Chondrocyte (in vitro differentiated cells): Measurements from ENCODE around the gene HLA-DPA1. TPM values are rescaled to one million over a fixed set of nuclear protein-coding genes. Genes with fewer than 3 reads are reported as not detected.

Experiments used
- DNase-seq: peaks from one replicate; pipeline ENCODE4 v3.0.0; 2021; ENCODE audit warnings: mixed read lengths, low spot score
- H3K27ac Mint-ChIP-seq: one replicate; pipeline ENCODE4 v1.8.0; 2021; ENCODE audit warnings: mild to moderate bottlenecking, moderate library complexity, mixed read lengths; ENCODE audit not compliant: unreplicated experiment
- H3K27me3 Mint-ChIP-seq: 2 replicates; pipeline ENCODE4 v1.8.0; 2021; ENCODE audit warnings: low read depth, mixed read lengths
- H3K36me3 Mint-ChIP-seq: 2 replicates; pipeline ENCODE4 v1.8.0; 2021; ENCODE audit warnings: low read depth, mixed read lengths
- H3K4me1 Mint-ChIP-seq: 2 replicates; pipeline ENCODE4 v1.8.0; 2021; ENCODE audit warnings: low read depth, mild to moderate bottlenecking, mixed read lengths
- H3K4me3 Mint-ChIP-seq: one replicate; pipeline ENCODE4 v1.8.0; 2021; ENCODE audit warnings: mild to moderate bottlenecking, moderate library complexity, mixed read lengths; ENCODE audit not compliant: unreplicated experiment
- H3K9me3 Mint-ChIP-seq: 2 replicates; pipeline ENCODE4 v1.8.0; 2021; ENCODE audit warnings: low read depth, mixed read lengths
- CTCF ChIP-seq: fragments of 200-600 bp; sonication (generic); IDR thresholded peaks from 2 replicates; pipeline ENCODE4 v1.5.0; 2021; ENCODE audit warnings: antibody characterized with exemption, mild to moderate bottlenecking, moderate library complexity
- total RNA-seq: library from RNA; stranded (reverse); gene quantifications from 3 replicates; pipeline ENCODE4 v1.2.1, GENCODE V29; 2021

The HLA-DPA1 gene
- total RNA-seq, 1 donor from 2014 or later = 1.3 TPM

- H3K4me3 Mint-ChIP-seq = no peak overlapping the region
- H3K27me3 Mint-ChIP-seq = peaks cover 78% of the 10 kb centered on the region
Measured at GRCh38 chr6:33029328-33030184, 43.9 kb downstream of the HLA-DPA1 start.

GRCh38 chr6:33028220-33028849 is 45.1 kb downstream of the HLA-DPA1 start:
- Mint-ChIP-seq H3K36me3 (no peaks in the 10 kb centered on the region), H3K4me1 (no peaks in the 10 kb centered on the region), H3K4me3 (no peak overlapping the region), H3K27me3 (peaks cover 69% of the 10 kb centered on the region), H3K27ac (no peak overlapping the region), H3K9me3 (peaks cover 8% of the 10 kb centered on the region)
- no peak for TF ChIP-seq CTCF
- DNase-seq = no peak

More at GRCh38 chr6:33029328-33030184, 43.9 kb downstream of the HLA-DPA1 start:
- Mint-ChIP-seq H3K9me3 (peaks cover 9% of the 10 kb centered on the region), H3K27ac (no peak overlapping the region), H3K36me3 (no peaks in the 10 kb centered on the region), H3K4me1 (no peaks in the 10 kb centered on the region)
- no peak for DNase-seq
- no peak for TF ChIP-seq CTCF

DNA sequence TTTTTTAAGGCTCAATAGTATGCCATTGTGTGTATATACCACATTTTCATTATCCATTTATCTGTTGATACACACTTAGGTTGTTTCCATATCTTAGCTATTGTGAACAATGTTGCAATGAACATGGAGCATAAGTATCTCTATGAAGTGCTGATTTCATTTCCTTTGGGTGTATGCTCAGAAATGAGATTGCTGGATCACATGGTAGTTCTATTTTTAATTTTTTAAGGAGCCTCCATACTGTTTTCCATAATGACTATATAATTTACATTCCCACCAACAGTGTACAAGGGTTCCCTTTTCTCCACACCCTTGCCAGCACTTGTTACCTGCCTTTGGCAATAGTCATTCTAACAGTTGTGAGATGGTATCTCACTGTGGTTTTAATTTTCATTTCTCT is 48.9 kb downstream of the HLA-DPA1 start:
- peaks cover 62% of the 10 kb centered on the region for H3K27me3 Mint-ChIP-seq
- H3K4me3 Mint-ChIP-seq = no peak overlapping the region
- no peaks in the 10 kb centered on the region for H3K36me3 Mint-ChIP-seq
- peaks cover 8% of the 10 kb centered on the region for H3K9me3 Mint-ChIP-seq
- H3K4me1 Mint-ChIP-seq = no peaks in the 10 kb centered on the region
- no peak for DNase-seq
- H3K27ac Mint-ChIP-seq = no peak overlapping the region
- no peak for TF ChIP-seq CTCF

DNA sequence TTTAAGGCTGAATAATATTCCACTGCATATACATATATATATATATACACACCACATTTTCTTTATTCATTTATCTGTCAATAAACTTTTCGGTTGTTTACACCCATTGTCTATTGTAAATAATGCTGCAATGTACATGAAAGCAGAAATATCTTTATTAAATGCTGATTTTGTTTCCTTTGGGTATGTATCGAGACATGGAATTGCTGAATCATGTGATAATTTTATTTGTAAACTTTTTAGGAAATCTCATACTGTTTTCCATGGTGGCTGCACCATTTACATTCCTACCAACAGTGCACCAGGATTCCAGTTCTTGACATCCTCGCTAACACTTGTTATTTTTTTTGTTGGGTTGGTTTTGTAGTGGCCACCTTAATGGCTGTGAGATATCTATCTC is 49.9 kb downstream of the HLA-DPA1 start:
- no peak for DNase-seq
- H3K9me3 Mint-ChIP-seq = peaks cover 8% of the 10 kb centered on the region
- no peak overlapping the region for H3K4me3 Mint-ChIP-seq
- no peak for TF ChIP-seq CTCF
- H3K27ac Mint-ChIP-seq = no peak overlapping the region
- no peaks in the 10 kb centered on the region for H3K36me3 Mint-ChIP-seq
- no peaks in the 10 kb centered on the region for H3K4me1 Mint-ChIP-seq
- H3K27me3 Mint-ChIP-seq = peaks cover 64% of the 10 kb centered on the region

- no peaks in the 10 kb centered on the region for H3K4me1 Mint-ChIP-seq
- no peak overlapping the region for H3K27ac Mint-ChIP-seq
- no peak for TF ChIP-seq CTCF
- H3K4me3 Mint-ChIP-seq = no peak overlapping the region
- peaks cover 8% of the 10 kb centered on the region for H3K9me3 Mint-ChIP-seq
- H3K36me3 Mint-ChIP-seq = no peaks in the 10 kb centered on the region
- H3K27me3 Mint-ChIP-seq = peaks cover 67% of the 10 kb centered on the region
- DNase-seq = no peak
Measured at GRCh38 chr6:33021917-33022316, 51.5 kb downstream of the HLA-DPA1 start.
